RWPE2 (cell line): Measurements from ENCODE around the gene HEPACAM.

ENCODE experiments used
- ATAC-seq: fragments of 200-7000 bp; cut with Tn5 transposase; 3 replicates; pipeline ENCODE4 v1.9.1; 2021; ENCODE audit warnings: low read depth
- DNase-seq: peaks from one replicate; pipeline ENCODE4 v3.0.0-alpha.2; 2020; ENCODE audit warnings: low spot score
- H3K27ac ChIP-seq: fragments of 450-650 bp; 2 replicates; pipeline ENCODE4 v1.5.1; 2017; ENCODE audit warnings: mild to moderate bottlenecking; ENCODE audit not compliant: poor library complexity, severe bottlenecking
- H3K27me3 ChIP-seq: fragments of 250-450 bp; sonication (Bioruptor Pico); 2 replicates; pipeline ENCODE4 v1.5.1; 2021; ENCODE audit warnings: mild to moderate bottlenecking, moderate library complexity; ENCODE audit not compliant: insufficient read depth, poor library complexity, severe bottlenecking
- H3K36me3 ChIP-seq: fragments of 250-450 bp; sonication (Bioruptor Pico); 2 replicates; pipeline ENCODE4 v1.5.1; 2020; ENCODE audit warnings: low read depth, mild to moderate bottlenecking, moderate library complexity
- H3K4me1 ChIP-seq: fragments of 250-450 bp; sonication (Bioruptor Pico); 2 replicates; pipeline ENCODE4 v1.5.1; 2021; ENCODE audit warnings: mild to moderate bottlenecking, moderate library complexity; ENCODE audit not compliant: insufficient read depth, poor library complexity, severe bottlenecking
- H3K4me3 ChIP-seq: fragments of 250-450 bp; sonication (Bioruptor Pico); 2 replicates; pipeline ENCODE4 v1.5.1; 2021; ENCODE audit warnings: mild to moderate bottlenecking, moderate library complexity; ENCODE audit not compliant: severe bottlenecking
- H3K9me3 ChIP-seq: fragments of 250-450 bp; sonication (Bioruptor Pico); 2 replicates; pipeline ENCODE4 v1.5.1; 2021; ENCODE audit warnings: mild to moderate bottlenecking, moderate library complexity; ENCODE audit not compliant: severe bottlenecking
- TF ChIP-seq, protein P1 (sequence below): fragments of 450-650 bp; IDR thresholded peaks from one replicate; pipeline ENCODE4 v1.5.1; 2017; ENCODE audit warnings: mild to moderate bottlenecking, moderate library complexity; ENCODE audit not compliant: poor library complexity, severe bottlenecking

HEPACAM gene

GRCh38 chr11:124878759-124879492, 56.9 kb downstream of the HEPACAM start:
- Histone ChIP-seq H3K27me3 (no peaks in the 10 kb centered on the region), H3K4me1 (no peaks in the 10 kb centered on the region), H3K36me3 (0 out of 2 replicates have a peak, but pooled peaks cover 3% of the 10 kb centered on the region), H3K4me3 (no peak overlapping the region), H3K9me3 (no peaks in the 10 kb centered on the region), H3K27ac (no peak overlapping the region)
- DNase-seq (no peak), ATAC-seq (no peak)
- TF ChIP-seq, protein P1, sequence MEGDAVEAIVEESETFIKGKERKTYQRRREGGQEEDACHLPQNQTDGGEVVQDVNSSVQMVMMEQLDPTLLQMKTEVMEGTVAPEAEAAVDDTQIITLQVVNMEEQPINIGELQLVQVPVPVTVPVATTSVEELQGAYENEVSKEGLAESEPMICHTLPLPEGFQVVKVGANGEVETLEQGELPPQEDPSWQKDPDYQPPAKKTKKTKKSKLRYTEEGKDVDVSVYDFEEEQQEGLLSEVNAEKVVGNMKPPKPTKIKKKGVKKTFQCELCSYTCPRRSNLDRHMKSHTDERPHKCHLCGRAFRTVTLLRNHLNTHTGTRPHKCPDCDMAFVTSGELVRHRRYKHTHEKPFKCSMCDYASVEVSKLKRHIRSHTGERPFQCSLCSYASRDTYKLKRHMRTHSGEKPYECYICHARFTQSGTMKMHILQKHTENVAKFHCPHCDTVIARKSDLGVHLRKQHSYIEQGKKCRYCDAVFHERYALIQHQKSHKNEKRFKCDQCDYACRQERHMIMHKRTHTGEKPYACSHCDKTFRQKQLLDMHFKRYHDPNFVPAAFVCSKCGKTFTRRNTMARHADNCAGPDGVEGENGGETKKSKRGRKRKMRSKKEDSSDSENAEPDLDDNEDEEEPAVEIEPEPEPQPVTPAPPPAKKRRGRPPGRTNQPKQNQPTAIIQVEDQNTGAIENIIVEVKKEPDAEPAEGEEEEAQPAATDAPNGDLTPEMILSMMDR, result no peak

DNA sequence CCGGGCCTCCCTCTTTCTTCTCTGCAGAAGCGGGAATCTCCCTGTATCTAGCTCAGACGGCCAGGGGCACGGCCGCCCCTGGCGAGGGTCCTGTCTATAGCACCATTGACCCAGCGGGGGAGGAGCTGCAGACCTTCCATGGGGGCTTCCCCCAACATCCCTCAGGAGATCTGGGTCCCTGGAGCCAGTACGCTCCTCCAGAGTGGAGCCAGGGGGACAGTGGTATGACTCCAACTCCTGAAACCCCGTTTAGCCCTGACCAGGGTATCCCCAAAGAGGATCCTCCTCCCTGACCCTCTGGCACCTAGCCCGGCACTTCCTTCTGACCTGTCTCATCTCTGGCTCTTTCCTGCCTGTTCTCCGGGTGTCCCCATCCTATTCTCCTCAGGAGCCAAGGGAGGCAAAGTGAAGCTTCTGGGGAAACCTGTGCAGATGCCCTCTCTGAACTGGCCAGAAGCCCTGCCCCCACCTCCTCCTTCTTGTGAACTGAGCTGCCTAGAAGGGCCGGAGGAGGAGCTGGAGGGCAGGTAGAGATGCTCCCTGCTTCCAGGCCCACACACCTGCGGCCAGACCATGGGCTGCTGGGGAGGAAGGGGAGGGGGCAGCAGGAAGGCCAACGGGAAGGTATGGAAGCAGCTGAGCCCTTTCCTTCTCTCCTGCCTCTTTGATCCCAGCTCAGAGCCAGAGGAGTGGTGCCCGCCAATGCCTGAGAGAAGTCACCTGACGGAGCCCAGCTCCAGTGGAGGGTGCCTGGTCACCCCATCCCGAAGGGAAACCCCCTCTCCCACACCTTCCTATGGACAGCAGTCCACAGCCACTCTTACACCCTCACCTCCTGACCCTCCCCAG, 57.7 kb downstream of the HEPACAM start:
- ATAC-seq, result no peak
- TF ChIP-seq, protein P1, result no peak
- Histone ChIP-seq H3K4me1 (no peaks in the 10 kb centered on the region), H3K27me3 (no peaks in the 10 kb centered on the region), H3K4me3 (peak overlapping the region; percentile 42), H3K36me3 (0 out of 2 replicates have a peak, but pooled peaks cover 3% of the 10 kb centered on the region), H3K9me3 (no peaks in the 10 kb centered on the region), H3K27ac (peak overlapping the region; percentile 38)
- DNase-seq, result no peak

DNA sequence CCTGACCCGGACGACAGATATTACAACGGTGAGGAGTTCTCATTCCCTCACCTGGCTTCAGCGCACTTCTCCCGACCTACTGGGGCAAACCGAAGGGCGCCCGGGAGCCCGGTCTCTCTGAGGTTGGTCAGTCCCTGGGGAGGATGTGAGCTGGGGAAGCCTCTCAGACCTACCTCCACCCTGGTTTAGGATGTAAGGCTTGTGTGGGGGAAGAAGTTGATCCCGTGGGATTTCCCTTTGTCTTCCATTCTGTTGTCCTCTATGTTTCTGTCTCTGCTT, 58.3 kb downstream of the HEPACAM start:
- Histone ChIP-seq H3K27me3 (no peaks in the 10 kb centered on the region), H3K4me3 (peak overlapping the region; percentile 42), H3K27ac (peak overlapping the region; percentile 38), H3K9me3 (no peaks in the 10 kb centered on the region), H3K4me1 (no peaks in the 10 kb centered on the region), H3K36me3 (0 out of 2 replicates have a peak, but pooled peaks cover 3% of the 10 kb centered on the region)
- no peak for DNase-seq
- TF ChIP-seq, protein P1, result no peak
- ATAC-seq, result no peak

DNA sequence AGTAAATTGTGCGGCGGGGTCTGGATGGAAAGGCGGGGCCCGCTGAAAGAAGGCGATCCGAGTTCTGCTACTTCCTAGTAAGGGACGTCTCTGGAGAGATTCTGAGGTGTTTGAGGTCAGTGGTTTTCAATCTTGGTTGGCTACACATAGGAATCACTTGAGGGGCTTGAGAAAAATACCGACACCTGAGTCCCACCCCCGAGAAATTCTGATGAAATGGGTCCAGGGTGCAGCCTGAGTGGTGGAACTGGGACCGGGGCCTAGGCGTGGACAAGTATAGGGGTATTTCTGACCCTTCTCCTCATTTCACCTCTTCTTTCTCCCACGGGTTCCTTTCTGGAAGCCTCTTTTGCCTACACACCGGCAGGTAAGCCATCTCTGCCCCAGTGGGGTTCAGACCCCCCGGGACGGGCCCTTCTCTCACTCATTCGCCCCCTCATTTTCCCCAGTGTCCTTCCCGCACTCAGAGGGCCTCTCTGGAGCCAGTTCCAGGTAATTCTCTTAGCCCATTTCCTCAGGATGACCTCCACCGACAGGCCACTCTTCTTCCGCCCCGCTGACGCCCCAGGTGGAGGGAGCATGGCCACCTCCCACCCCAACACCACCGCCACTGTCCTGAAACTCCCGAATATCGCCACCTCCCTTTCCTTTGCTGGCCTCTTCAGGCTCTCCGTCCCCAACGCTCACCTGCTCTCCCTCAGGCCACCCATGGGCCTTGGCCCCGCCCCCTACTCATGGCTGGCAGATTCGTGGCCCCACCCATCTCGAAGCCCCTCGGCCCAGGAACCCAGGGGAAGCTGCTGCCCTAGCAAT, 58.8 kb downstream of the HEPACAM start:
- Histone ChIP-seq H3K36me3 (0 out of 2 replicates have a peak, but pooled peaks cover 3% of the 10 kb centered on the region), H3K27ac (peak overlapping the region; percentile 38), H3K9me3 (no peaks in the 10 kb centered on the region), H3K4me1 (no peaks in the 10 kb centered on the region), H3K4me3 (peak overlapping the region; percentile 42), H3K27me3 (no peaks in the 10 kb centered on the region)
- TF ChIP-seq, protein P1, result no peak
- 0 out of 3 replicates have a peak, but pooled peaks have one; percentile 0 for ATAC-seq
- no peak for DNase-seq
